HepG2 (cell line): ENCODE data around the gene FAM81B. TPM values are rescaled to one million over a fixed set of nuclear protein-coding genes. Genes with fewer than 3 reads are reported as not detected.

ENCODE experiments used
- ATAC-seq: fragments of 200-7000 bp; cut with Tn5 transposase; 3 replicates; pipeline ENCODE4 v1.9.1; 2020; ENCODE audit warnings: mild to moderate bottlenecking, moderate library complexity
- BruUV-seq: library from RNA; stranded (reverse); fragments of 400-500 nt; replicated peaks from 2 replicates; lab custom pipeline; 2021; lab: Mats Ljungman, UMichigan
- CTCF ChIA-PET: fragments of 300-600 bp; formaldehyde crosslinking; extraction: SDS; loops from one replicate; lab custom pipeline; 2021; ENCODE audit warnings: low total read pairs, inconsistent platforms, low intra/inter-chr PET ratio; lab: Yijun Ruan, JAX
- POLR2A ChIA-PET: fragments of 350-600 bp; sonication (Branson Sonifier 250); formaldehyde crosslinking; loops from one replicate; lab custom pipeline; 2020; ENCODE audit warnings: antibody characterized with exemption, inconsistent platforms; lab: Yijun Ruan, JAX
- DNase-seq: peaks from one replicate; pipeline ENCODE4 v3.0.0-alpha.2; 2015; ENCODE audit warnings: low spot score
- FAIRE-seq: peaks from 3 replicates; lab custom pipeline; 2011; peaks lifted over from hg19 to GRCh38; lab: Jason Lieb, UNC
- H2AFZ ChIP-seq: one replicate; pipeline ENCODE4 v1.6.1; 2011; ENCODE audit warnings: low read length, inconsistent platforms
- H3K27ac ChIP-seq: fragments of 300-600 bp; 3 replicates; pipeline ENCODE4 v1.8.0; 2011; ENCODE audit warnings: mixed run types, mild to moderate bottlenecking, mixed read lengths, low read length, inconsistent platforms; ENCODE audit not compliant: insufficient read depth; ENCODE audit errors: extremely low read length
- H3K27me3 ChIP-seq, 2 experiments: fragments of 200-600 bp in 1 of 2; 2 replicates in 1 of 2; 3 replicates in 1 of 2; pipeline versions ENCODE4 v1.6.0 to v1.8.0; 2011; ENCODE audit warnings: low read length in 2 of 2, mild to moderate bottlenecking in 2 of 2, moderate library complexity in 2 of 2, inconsistent platforms in 1 of 2; ENCODE audit not compliant: insufficient read depth in 2 of 2, control insufficient read depth in 1 of 2
- H3K36me3 ChIP-seq, 2 experiments: fragments of 200-600 bp in 1 of 2; replicated peaks in 1 of 2; 2 replicates in 1 of 2; 3 replicates in 1 of 2; pipeline versions ENCODE4 v1.5.1 to v1.8.0; 2011; ENCODE audit warnings: low read length in 2 of 2, inconsistent platforms in 1 of 2; ENCODE audit not compliant: insufficient read depth in 2 of 2, control insufficient read depth in 1 of 2
- H3K4me1 ChIP-seq: 2 replicates; pipeline ENCODE4 v1.5.1; 2012; ENCODE audit warnings: low read length, inconsistent platforms; ENCODE audit not compliant: insufficient read depth
- H3K4me2 ChIP-seq: 2 replicates; pipeline ENCODE4 v1.6.0; 2011; ENCODE audit warnings: low read depth, low read length, inconsistent platforms
- H3K4me3 ChIP-seq, 3 experiments: fragments of 200-600 bp in 1 of 3; sonication (generic), shearing (Covaris generic) in 1 of 3; replicated peaks in 1 of 3; 2 replicates each; pipeline ENCODE4 v1.5.1; 2011 to 2016; ENCODE audit warnings: low read length in 3 of 3, inconsistent platforms in 2 of 3, low read depth in 2 of 3, mild to moderate bottlenecking in 2 of 3, control low read depth in 1 of 3, mixed read lengths in 1 of 3; ENCODE audit not compliant: insufficient read depth in 1 of 3
- H3K79me2 ChIP-seq: one replicate; pipeline ENCODE4 v1.6.1; 2011; ENCODE audit warnings: low read length, inconsistent platforms; ENCODE audit not compliant: insufficient read depth
- H3K9ac ChIP-seq: 2 replicates; pipeline ENCODE4 v1.6.0; 2011; ENCODE audit warnings: mild to moderate bottlenecking, low read depth, low read length, inconsistent platforms; ENCODE audit not compliant: insufficient read depth
- H3K9me3 ChIP-seq: 2 replicates; pipeline ENCODE4 v1.5.1; 2012; ENCODE audit warnings: mild to moderate bottlenecking, low read length
- H4K20me1 ChIP-seq: 2 replicates; pipeline ENCODE4 v1.6.0; 2011; ENCODE audit warnings: inconsistent platforms, mild to moderate bottlenecking, low read length, moderate library complexity; ENCODE audit not compliant: insufficient read depth
- HINFP ChIP-seq: sonication (generic); formaldehyde crosslinking; IDR thresholded peaks from 2 replicates; pipeline ENCODE4 v1.4.0; 2020; ENCODE audit warnings: low read depth, mild to moderate bottlenecking, missing genetic modification reagents
- NONO ChIP-seq, 2 experiments: fragments of 450-650 bp in 1 of 2; sonication (generic) in 1 of 2; formaldehyde crosslinking in 1 of 2; IDR thresholded peaks in 1 of 2; conservative IDR thresholded peaks in 1 of 2; 2 replicates each; pipeline versions ENCODE4 v1.6.1 to v1.8.0; 2017 to 2022; ENCODE audit warnings: mild to moderate bottlenecking in 1 of 2, missing genetic modification reagents in 1 of 2, moderate library complexity in 1 of 2
- SMAD1 ChIP-seq: sonication (generic); formaldehyde crosslinking; IDR thresholded peaks from 2 replicates; pipeline ENCODE4 v1.4.0; 2020; ENCODE audit warnings: missing genetic modification reagents, low read depth, mild to moderate bottlenecking, borderline replicate concordance
- ZBTB49 ChIP-seq: sonication (generic); formaldehyde crosslinking; IDR thresholded peaks from 2 replicates; pipeline ENCODE4 v1.4.0; 2020; ENCODE audit warnings: missing genetic modification reagents, borderline replicate concordance
- ZHX2 ChIP-seq, 2 experiments: sonication (generic) in 1 of 2; formaldehyde crosslinking in 1 of 2; IDR thresholded peaks; 2 replicates each; pipeline versions ENCODE4 v1.6.1 to v1.9.0; 2014 to 2022; ENCODE audit warnings: antibody characterized with exemption in 1 of 2, borderline replicate concordance in 1 of 2, inconsistent platforms in 1 of 2, low read depth in 1 of 2, missing genetic modification reagents in 1 of 2
- ZNF33A ChIP-seq: sonication (generic); formaldehyde crosslinking; IDR thresholded peaks from 2 replicates; pipeline ENCODE4 v1.5.1; 2020; ENCODE audit warnings: missing genetic modification reagents, mild to moderate bottlenecking, moderate library complexity, borderline replicate concordance
- ZNF629 ChIP-seq: sonication (generic); formaldehyde crosslinking; conservative IDR thresholded peaks from 2 replicates; pipeline ENCODE4 v1.5.0; 2020; ENCODE audit warnings: missing genetic modification reagents
- WGBS: methylation state at CpG from one replicate; pipeline ENCODE4 v1.1.6; 2017; ENCODE audit warnings: low lambda C conversion rate; 5-methylcytosine and 5-hydroxymethylcytosine counted together
- in situ Hi-C: cut with HindIII; loops from 2 replicates; pipeline ENCODE4 v1.10.0; 2017; ENCODE audit warnings: low pct_unique_long_range_greater_than_20kb; ENCODE audit not compliant: extremely low pct_ligation_motif_present
- intact Hi-C: fragments of 100-400 bp; cut with micrococcal nuclease; formaldehyde crosslinking; loops from one replicate; pipeline ENCODE4 v1.10.0; 2022; ENCODE audit not compliant: unreplicated experiment
- polyA plus RNA-seq, 8 experiments: library from polyadenylated mRNA; depleted of rRNA in 3 of 8; stranded (reverse) in 7 of 8; unstranded in 1 of 8; fragments of >200 nt; fragmentation: Illumina TruSeq in 4 of 8; extraction: Trizol in 4 of 8; gene quantifications; 2 replicates each; pipeline versions ENCODE4 v1.2.1 to v1.2.3, GENCODE V29; 2011 to 2016; ENCODE audit warnings: low read depth in 4 of 8, missing spikeins in 1 of 8, mixed read lengths in 1 of 8; ENCODE audit not compliant: insufficient read depth in 1 of 8
- total RNA-seq, 5 experiments: library from RNA; depleted of rRNA; stranded (reverse); fragments of >200 nt; fragmentation: Illumina TruSeq; extraction: Trizol; gene quantifications; 2 replicates each; pipeline ENCODE4 v1.2.3, GENCODE V29; 2016; ENCODE audit warnings: low read depth in 1 of 5

FAM81B gene
- total and polyA plus RNA-seq, 2 of the 13 experiments (the other 11 are each of a cell fraction or from before 2014, with no cell fraction given) = not detected

GRCh38 chr5:95350631-95351030, 40.5 kb upstream of the FAM81B start (continued):
- TF ChIP-seq ZNF33A (CRISPR knock-in tag) (no peak), NONO (IDR thresholded peaks at IDR 0.05) (no peak), NONO (CRISPR knock-in tag; conservative IDR thresholded peaks at IDR 0.05) (no peak), SMAD1 (no peak)
- TF ChIP-seq, all 625 proteins: peak for 0

- intact Hi-C loops = loop anchor here (1.0 kb wide), 1 partner anchor 17 kb away; no protein-coding TSS in a partner anchor
These were observed 38.5 kb upstream of the FAM81B start for GRCh38 chr5:95352691-95353090.

More at GRCh38 chr5:95352691-95353090, 38.5 kb upstream of the FAM81B start:
- Histone ChIP-seq H3K9me3 (no peaks in the 10 kb centered on the region), H3K79me2 (no peaks in the 10 kb centered on the region), H3K36me3 (no peaks in the 10 kb centered on the region), H2AFZ (no peak overlapping the region), H3K27ac (no peak overlapping the region), H3K4me3 (no peak overlapping the region), H3K9ac (no peak overlapping the region), H3K27me3 (no peaks in the 10 kb centered on the region), H3K4me1 (no peaks in the 10 kb centered on the region), H3K4me2 (no peak overlapping the region), H4K20me1 (no peaks in the 10 kb centered on the region)
- ChIA-PET CTCF (no interaction called here), POLR2A (no interaction called here)
- 12% methylated on average over 3 of the region's 3 CpGs for WGBS
- no peak for FAIRE-seq
- no TSS peak for BruUV-seq
- in situ Hi-C loops = no loop called here
- no peak for TF ChIP-seq ZHX2 (IDR thresholded peaks at IDR 0.05; ENCODE audit: low read depth)
- no peak for TF ChIP-seq ZHX2 (CRISPR knock-in tag; IDR thresholded peaks at IDR 0.05; ENCODE audit: borderline replicate concordance)
- TF ChIP-seq ZNF629 = no peak
- TF ChIP-seq ZBTB49 = no peak
- no peak for TF ChIP-seq HINFP (CRISPR knock-in tag)
- no peak for DNase-seq
- no peak for ATAC-seq
